D721Med (cell line): Measurements from ENCODE around the gene OR52K1.

Experiments
- DNase-seq: peaks from one replicate; pipeline ENCODE4 v3.0.0; 2011; ENCODE audit warnings: low spot score; ENCODE audit not compliant: insufficient read length
- FAIRE-seq: peaks from 2 replicates; lab custom pipeline; 2011; peaks lifted over from hg19 to GRCh38; lab: Jason Lieb, UNC
- CTCF ChIP-seq: IDR thresholded peaks from 2 replicates; pipeline ENCODE4 v1.5.1; 2012; ENCODE audit warnings: mild to moderate bottlenecking, control low read depth; ENCODE audit not compliant: insufficient read depth; ENCODE audit errors: missing control alignments

OR52K1 gene

GRCh38 chr11:4539603-4540219 lies 57.3 kb downstream of the OR52K1 start:
- no peak for DNase-seq
- FAIRE-seq: no peak

GRCh38 chr11:4541071-4541470 lies 58.6 kb downstream of the OR52K1 start:
- FAIRE-seq (no peak), DNase-seq (no peak)
- TF ChIP-seq CTCF: no peak

More at GRCh38 chr11:4539603-4540219, 57.3 kb downstream of the OR52K1 start:
- peak; percentile 58 for TF ChIP-seq CTCF
